ENCODE data around the gene CA12.
"Not testable (repeated sequence)": the region's sequence is repeated elsewhere in the genome, so short reads cannot be mapped to it uniquely, and the experiment has no call there.

CA12 gene

DNA sequence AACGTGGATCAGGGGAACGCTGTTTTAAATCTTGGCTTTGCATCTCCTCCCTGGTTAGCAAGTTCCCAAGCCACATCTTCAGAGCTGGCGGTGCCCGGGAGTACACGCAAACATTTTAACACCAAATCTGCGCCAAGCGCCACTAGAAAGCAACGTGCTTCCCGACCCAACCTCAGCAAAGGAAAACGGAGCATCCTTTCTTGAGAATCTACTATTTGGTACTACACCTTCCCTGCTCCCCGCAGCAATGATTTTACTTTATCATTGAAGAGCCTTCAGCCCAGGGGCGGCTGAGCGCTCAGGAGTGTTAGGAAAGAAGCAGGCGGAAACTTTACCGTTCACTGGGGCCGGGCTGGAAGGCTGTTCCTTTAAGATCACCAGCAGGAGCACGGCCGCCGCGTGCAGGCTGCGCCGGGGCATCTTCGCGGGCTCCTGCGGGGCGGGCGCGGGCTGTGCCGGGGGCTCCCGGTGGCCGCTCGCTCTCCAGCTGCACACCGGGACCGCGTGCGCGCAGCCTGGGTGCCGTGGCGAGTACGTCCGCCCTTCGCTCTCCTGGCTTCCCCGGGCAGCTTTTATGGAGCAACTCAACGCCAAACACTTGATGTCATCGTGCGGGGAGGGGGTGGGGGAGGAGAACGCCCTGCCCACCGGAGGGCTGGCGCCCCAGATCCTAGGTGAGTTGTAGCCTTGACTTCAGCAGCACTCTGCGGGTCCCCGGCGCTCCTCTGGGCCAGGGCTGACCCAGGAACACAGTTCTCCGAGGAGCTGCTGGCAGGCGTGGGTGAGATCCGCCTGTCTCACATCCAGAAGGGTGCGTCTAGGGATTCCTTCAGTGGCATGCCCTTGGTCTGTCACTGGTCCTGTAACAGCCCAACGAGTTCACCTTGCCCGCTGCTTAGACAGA, at the start of gene CA12:
Gene CA12 (minus strand): TSS at position 546 of the 904 bp plus-strand sequence. CDS start 126 bp downstream, at position 420.
- in situ Hi-C loops (cut with MboI; ENCODE audit: low sequenced_read_pairs) = no loop called here

DNA sequence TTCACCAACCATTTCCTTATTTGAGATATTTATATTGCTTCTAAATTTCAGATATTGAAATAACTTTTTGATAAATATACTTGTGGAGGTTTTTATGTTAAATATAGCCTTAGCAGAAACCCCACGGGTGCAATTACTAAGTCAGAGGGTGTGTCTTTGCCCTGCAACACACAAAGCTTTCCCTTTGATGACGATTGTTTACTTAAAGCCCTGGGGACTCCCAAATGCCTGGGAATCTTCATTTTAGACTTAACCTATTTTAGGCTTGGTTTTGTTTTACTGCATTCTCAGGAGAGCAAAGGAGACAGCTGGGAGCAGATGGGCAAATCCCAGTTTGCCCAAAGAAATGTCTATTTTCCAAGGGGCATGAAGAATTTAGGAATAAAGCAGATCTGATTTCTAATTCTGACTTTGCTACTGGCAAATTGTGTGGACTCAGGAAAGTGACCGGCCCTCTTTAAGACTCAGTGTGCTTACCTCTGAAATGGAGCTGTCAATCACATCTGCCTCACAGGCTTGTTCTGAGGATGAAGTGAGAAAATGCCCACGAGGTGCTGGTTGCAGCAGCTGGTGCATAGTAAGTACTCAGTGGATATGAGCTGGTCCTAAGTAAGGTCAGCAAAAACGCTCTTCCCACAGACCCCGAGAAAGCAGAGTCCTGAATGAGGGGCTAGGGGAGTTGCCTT, 49.3 kb upstream of the CA12 start:
- in situ Hi-C loops (cut with MboI; ENCODE audit: low sequenced_read_pairs) = no loop called here

DNA sequence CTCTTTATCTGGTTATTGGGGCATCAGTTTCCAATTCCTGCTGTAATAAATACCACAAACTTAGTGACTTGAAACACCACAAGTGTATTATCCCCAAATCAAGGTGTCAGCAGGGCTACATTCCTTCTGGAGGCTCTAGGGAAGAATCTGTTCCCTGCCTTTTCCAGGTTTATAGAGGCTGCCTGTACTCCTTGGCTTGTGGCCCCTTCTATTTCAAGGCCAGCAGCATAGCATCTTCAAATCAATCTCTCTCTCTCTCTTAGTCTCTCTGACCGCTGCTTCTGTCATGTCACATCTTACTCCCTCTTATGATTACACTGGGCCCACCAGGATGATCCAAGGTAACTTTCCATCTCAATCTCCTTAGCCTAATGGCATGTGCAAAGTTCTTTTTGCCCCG, 44.9 kb upstream of the CA12 start:
- in situ Hi-C loops (cut with MboI; ENCODE audit: low sequenced_read_pairs) = no loop called here

DNA sequence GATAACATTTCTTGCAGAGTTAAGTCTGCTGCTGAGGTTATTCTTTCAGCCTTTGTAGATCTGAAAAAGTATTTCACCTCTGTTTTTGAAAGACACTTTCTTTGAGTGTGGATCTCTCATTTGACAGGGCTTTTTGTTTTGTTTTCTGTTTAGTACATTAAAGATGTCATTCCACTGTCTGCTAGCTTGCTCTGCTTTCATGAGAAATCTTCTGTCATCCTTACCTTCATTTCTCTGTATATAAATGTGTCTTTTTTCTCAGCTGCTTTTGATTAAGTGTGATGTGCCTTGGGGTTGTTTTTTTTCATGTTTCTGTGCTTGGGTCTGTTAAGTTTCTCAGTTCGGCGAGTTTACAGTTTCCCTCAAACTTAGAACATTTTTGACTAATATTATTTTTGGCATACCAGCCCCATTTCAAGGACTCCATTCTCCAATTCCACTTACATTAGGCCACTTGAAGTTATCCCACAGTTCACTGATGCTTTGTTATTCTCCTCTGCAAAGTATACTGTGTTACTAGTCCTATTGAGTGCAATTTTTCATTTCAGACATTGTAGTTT, 43.9 kb upstream of the CA12 start:
- in situ Hi-C loops (cut with MboI; ENCODE audit: low sequenced_read_pairs) = no loop called here

DNA sequence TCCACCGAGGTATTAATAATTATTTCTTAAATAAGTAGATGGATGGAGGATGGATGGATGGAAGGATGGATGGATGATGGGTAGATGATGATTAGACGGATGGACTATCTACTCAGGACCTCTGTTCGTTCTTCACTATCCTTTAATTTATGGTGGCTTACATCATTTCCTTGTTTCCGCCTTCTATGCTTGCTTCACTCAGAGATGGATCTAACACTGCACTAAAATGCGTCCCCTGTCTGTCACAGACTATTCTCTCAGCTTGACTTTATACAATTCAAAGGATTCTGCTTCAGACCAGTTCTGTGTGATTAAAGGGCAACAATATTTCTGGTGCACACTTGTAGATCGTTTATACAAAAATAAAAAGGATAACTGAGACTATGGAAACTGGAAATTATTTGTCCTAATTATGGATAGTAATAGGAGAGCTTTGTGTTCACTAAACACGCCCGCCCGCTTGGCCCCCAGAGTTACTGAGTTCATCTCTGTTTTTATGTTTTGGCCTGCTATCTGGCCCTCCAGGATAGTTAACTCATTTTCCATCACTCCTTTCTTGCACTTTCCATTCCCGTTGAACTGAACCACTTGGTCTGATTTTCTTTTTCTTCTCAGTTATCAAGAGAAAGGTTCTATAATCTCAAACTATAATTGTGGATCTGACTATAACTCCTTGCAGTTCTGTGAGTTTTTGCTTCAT, 41.4 kb upstream of the CA12 start:
- in situ Hi-C loops (cut with MboI; ENCODE audit: low sequenced_read_pairs) = no loop called here

DNA sequence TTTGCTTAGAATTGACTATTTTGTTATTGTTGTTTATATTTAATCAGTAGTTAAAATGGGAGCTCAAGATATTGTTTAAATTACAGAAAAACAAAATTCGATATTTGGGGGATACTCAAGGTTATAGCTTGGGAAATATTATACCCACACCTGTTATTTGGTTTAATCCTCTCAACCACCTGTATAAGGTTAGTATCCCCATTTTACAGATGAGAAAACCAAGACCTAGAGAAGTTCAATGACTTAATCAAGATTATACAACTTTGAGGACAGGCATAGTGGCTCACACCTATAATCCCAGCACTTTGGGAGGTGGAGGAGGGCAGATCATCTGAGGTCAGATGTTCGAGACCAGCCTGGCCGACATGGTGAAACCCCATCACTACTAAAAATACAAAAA, 39.8 kb upstream of the CA12 start:
- in situ Hi-C loops (cut with MboI; ENCODE audit: low sequenced_read_pairs) = no loop called here

DNA sequence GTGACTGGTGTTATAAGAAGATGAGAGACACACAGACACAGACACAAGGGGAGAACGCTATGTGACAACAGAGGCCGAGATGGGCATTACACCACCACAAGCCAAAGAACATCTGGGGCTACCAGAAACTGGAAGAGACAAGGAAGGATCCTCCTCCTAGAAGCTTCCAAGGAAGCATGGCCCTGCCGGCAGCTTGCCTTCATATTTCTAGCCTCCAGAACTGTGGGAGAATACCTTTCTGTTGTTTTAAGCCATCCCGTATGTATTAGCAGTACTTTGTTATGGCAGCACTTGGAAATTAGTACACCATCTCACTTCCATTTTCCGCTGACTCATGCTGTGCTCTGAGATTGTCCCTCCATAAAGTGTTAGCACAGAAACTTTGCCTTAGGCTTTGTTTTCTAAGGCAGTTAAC, 38.7 kb upstream of the CA12 start:
- in situ Hi-C loops (cut with MboI; ENCODE audit: low sequenced_read_pairs) = no loop called here

DNA sequence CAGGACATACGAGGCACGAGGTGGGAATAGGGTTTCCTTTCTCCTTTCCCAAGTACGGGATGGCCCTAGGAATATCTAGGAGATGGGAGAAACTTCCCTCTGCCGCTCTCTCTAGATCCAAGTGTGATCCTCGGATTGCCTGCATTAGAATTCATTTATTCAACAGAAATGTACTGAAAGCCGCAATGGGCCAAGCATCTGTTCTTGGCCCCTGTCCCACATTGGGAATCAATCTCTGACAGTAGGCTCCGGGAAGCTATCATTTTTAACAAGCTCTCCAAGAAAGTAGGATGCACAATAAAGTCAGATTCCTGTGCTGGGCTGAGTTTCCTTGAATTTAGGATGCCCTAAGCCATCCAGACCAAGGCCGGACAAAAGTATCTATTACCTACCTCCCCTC, 37.2 kb upstream of the CA12 start:
- in situ Hi-C loops (cut with MboI; ENCODE audit: low sequenced_read_pairs) = no loop called here

DNA sequence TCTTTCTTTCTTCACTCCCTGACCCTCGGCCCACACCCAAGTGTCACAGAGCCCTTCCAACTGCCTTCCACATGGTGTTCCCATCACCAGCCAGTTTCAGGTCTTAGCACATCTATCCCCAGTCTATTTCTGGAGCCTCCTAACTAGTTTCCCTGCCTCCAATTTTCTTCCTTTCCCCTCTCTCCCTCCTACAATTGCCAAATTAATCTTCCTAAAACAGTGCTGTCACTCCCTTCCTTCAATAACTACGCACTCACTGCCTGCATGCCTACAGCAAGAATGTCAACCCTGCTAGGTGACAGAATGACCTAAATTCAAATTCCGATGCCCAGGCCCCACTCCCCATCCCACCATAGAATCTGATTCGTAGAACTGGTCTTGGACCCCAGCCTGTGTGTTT, 36.1 kb upstream of the CA12 start:
- in situ Hi-C loops (cut with MboI; ENCODE audit: low sequenced_read_pairs) = no loop called here

DNA sequence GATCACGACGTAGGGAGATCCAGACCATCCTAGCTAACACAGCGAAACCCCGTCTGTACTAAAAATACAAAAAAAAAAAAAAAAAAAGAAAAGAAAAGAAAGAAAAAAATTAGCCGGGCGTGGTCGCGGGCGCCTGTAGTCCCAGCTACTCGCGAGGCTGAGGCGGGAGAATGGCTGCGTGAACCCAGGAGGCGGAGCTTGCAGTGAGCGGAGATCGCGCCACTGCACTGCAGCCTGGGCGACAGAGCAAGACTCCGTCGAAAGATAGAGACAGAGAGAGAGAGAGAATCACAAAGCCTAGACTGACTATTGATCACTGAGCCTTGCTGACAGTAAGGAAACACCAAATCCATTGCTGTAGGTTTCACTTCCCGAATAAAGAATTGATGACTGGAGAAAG, 35.6 kb upstream of the CA12 start:
- in situ Hi-C loops (cut with MboI; ENCODE audit: low sequenced_read_pairs) = not testable (repeated sequence)

DNA sequence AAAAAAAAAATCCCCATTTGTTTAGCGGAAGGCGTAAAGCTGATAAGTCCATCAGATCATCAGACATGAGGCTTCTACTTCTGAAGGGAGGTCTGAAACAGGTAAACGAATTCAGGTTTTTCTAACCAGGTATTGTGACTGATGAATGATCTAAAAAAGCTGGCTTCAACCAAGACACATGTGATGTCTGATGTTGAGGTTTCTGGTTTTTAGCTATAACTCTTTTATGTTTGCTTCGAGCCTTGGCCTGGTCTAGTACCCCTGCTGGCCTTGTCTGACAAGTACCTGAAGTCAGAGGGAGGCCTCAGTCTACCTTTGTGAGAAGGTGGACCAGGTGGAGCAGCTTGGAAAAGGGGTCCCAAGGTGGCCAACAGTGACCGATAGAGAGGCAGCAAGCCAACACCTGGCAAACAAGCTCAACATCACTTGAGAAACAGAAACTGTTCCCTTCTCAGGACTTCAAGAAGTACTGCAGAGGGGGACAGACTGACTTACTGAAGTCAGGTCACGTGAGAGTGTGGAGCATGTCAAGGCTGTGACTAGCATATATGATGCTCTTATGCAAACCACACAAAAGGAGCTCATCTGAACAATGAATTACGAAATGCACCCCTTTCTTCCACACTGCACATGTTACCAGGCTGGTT, 33.0 kb upstream of the CA12 start:
- in situ Hi-C loops (cut with MboI; ENCODE audit: low sequenced_read_pairs) = no loop called here

DNA sequence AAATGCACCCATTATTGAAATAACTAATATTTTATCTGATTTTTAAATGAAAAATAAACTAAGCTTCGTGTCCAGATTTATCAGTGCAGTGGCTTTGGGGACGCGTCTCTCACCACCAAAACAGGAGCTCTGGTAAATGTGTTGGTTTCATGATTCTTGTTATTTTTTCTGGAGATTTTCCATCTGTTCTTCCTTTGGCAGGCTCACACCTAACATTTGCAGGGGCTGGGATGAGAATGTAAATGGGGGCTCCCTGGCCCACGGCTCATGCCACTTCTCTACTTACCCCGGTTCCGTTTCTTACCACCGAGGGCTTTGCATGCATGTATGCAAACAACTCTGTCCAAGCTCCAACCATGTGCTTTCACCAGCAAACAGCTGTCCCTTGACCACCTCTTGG, 30.9 kb upstream of the CA12 start:
- in situ Hi-C loops (cut with MboI; ENCODE audit: low sequenced_read_pairs) = no loop called here

DNA sequence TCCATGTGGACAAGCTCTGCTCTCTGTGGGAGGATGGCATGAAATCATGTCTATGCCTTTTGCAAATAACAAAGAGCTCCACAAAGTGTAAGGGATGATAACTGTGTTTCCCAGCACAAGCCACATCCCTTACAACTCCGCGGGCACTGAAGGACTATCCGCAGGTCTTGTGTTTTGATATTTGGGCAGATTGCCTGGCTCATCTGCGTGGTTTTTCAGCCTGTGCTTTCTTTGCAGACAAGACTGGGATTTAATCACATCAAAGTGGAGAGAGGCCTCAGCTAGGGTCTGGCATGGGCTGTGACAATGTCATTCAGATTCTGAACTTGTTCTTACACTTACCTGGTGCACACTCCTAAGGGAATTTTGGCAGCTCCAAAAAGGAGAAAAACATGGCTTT, 30.2 kb upstream of the CA12 start:
- in situ Hi-C loops (cut with MboI; ENCODE audit: low sequenced_read_pairs) = no loop called here

DNA sequence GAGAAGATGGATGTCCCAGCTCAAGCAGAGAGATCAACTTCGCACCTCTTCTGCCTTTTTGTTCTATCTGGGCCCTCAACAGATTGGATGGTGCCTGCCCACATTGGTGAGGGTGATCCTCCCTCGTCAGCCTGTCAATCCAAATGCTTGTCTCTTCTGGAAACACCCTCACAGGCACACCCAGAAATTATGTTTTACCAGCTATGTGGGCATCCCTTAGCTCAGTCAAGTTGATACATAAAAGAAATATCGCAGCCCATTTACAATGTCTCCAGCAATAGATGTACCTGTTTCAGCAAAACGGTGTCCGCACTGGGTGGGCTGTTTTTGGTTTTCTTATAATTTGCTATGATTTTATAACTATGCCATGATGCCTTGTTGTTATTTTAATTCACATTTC, 27.5 kb upstream of the CA12 start:
- in situ Hi-C loops (cut with MboI; ENCODE audit: low sequenced_read_pairs) = no loop called here

DNA sequence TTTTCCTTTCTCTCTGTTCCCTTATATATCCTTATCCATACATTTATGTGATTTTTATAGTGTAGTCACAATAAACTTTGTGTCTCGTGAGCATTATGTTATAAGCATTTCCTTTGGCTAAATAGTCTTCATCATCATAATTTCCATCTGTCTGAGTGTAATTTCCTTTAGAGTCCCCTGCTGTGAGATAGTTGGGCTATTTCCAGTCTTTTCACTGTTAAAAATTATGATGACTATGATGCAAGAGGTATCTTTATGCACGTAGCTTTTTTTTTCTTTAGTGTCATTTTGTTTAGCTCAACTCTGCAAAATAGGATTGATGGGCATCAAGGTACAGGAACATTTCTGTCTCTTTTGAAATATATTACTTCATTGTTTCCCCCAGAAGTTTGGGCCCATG, 26.9 kb upstream of the CA12 start:
- in situ Hi-C loops (cut with MboI; ENCODE audit: low sequenced_read_pairs) = no loop called here

DNA sequence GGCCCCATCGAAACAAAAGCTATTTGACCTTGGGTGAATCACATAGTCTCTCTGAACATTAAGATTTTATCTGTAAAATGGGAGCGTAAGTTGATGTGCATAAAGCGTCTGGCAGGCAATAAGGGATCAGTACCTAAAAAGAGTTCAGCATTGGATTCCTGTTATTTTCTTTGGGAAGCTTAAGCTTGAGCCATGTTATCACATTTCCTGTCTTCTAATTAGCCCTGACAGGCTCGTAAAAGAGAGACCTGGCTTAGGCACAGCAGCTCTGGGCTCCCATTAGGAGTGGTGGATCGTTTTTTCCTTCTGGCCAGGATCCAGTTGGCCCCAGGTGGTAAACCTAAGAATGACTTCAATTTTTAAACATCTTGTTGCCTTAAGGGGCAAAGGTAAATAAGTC, 26.0 kb upstream of the CA12 start:
- in situ Hi-C loops (cut with MboI; ENCODE audit: low sequenced_read_pairs) = no loop called here

DNA sequence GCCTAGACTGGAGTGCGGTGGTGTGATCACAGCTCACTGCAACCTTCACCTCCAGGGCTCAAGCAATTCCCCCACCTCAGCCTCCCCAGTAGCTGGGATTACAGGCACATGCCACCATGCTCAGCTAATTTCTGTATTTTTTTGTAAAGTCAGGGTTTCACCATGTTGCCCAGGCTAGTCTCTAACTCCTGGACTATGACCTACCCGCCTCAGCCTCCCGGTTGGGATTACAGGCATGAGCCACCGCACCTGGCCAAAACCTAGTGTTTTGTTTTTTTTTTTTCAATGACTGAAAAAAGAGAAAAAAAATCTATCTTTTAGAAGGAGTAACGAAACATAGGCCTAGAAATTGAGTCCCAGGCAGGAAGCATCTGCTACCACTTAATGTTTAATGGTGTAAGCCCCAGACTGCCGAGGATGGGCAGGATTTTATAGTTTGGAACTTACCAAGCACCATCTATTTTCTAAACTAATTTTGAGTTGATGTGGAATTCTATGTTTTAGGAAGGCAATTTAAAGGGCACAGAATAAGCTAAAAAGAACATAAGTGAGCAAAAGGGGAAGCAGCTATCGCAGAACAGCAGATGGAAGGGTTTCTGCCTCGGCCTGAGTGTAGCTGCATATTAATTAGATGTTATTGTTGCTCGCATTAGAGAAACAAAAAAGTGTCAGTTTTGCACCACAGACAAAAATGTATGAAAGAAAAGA, 24.2 kb upstream of the CA12 start:
- in situ Hi-C loops (cut with MboI; ENCODE audit: low sequenced_read_pairs) = no loop called here

DNA sequence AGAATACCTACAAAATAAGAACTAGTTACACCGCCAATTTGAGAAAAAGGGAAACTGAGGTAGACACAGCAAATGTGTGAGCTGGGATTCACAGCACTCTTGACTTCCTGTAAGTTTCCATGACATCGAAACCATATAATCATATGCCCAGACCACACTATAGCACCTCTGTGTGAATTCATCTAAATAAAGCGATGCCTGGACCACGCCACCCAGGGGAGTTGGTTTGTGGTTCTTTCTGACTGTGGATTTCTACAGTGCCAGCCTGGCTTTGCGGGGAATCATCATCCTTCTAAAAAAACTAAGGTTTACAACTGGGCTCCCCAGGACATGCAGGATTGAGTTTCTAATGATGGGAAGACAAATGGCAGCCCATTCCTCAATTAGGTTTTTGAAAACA, 23.5 kb upstream of the CA12 start:
- in situ Hi-C loops (cut with MboI; ENCODE audit: low sequenced_read_pairs) = no loop called here

DNA sequence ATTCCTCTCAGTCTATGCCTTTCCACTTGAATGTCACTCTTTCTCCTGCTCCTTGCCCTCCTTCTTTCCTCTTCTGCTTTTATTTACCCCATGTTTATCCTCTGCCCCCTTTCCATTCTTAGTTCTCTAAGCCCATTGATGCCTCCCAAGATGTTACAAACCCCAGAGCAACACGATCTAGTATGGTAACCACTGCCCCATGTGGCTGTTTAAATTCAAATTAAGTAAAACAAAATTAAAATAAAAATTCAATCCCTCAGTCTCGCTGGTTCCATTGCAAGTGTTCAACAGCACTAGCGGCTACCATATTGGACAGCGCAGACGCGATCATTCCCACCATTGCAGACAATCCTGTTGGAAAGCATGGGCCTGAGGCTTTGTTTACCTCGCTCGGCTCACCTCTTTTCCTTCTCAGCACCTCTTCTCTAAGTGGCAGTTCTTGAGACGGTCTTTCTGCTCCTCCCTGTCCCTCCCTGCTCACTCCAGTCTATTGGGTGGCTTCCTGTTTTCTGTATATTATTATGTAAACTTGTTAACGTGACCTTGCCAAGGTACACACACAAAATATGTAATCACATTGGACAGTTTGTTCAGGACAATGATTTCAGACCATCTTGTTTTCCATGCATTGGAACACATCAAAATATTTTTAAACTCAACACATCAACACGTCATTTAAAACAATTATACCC, 21.8 kb upstream of the CA12 start:
- in situ Hi-C loops (cut with MboI; ENCODE audit: low sequenced_read_pairs) = loop anchor here (5.0 kb wide), 1 partner anchor 111 kb away; no protein-coding TSS in a partner anchor
